Heart left ventricle (tissue), 13 donors: ENCODE data around the gene ELFN1.

Experiments used
- POLR2A ChIP-seq, 2 donors: fragments of 450-650 bp; IDR thresholded peaks; one replicate each; pipeline ENCODE4 v1.6.1; 2017; ENCODE audit warnings: antibody characterized with exemption in 2 of 2, mild to moderate bottlenecking in 2 of 2, moderate library complexity in 2 of 2
- TF ChIP-seq, protein P1 (sequence below), 12 donors: fragments of 200-600 bp; sonication (generic) in 4 of 12; IDR thresholded peaks; one replicate each; pipeline versions ENCODE4 v1.5.0 to v1.8.0; 2018 to 2022; ENCODE audit warnings: antibody characterized with exemption in 12 of 12, mild to moderate bottlenecking in 5 of 12
- donor health status: ischemic (EF 13 %, LVEDD 7.1; RV severe dilation, severe dysfunction).
- donor health status: DM: no; HTN: yes; CAD: no.
- donor health status: DM: no; HTN: no; CAD: no.
- donor health status: ischemic (EF 25% LVEDD 6.9; RV normal size, moderate dysfunction).
- donor health status: ischemic (EF 25% LVEDD 5.7; RV mildly dilated, moderate dysfunction).
- donor health status: ischemic (EF 35%, LVEDD 5.7; RV mildly dilated, moderate dysfunction).
- donor health status: nonischemic (EF 11% LVEDD 7.7; RV severe dilation, severe dysfunction).
- donor health status: DM: yes; HTN: yes; CAD: no.
- donor health status: PGD.
- donor health status: ischemic (EF 29% LVEDD 5.4; RV normal size, mild dysfunction).
- donor health status: nonischemic (EF 23%, LVEDD 6.1; RV moderate dilation, normal function).

- TF ChIP-seq, protein P1, sequence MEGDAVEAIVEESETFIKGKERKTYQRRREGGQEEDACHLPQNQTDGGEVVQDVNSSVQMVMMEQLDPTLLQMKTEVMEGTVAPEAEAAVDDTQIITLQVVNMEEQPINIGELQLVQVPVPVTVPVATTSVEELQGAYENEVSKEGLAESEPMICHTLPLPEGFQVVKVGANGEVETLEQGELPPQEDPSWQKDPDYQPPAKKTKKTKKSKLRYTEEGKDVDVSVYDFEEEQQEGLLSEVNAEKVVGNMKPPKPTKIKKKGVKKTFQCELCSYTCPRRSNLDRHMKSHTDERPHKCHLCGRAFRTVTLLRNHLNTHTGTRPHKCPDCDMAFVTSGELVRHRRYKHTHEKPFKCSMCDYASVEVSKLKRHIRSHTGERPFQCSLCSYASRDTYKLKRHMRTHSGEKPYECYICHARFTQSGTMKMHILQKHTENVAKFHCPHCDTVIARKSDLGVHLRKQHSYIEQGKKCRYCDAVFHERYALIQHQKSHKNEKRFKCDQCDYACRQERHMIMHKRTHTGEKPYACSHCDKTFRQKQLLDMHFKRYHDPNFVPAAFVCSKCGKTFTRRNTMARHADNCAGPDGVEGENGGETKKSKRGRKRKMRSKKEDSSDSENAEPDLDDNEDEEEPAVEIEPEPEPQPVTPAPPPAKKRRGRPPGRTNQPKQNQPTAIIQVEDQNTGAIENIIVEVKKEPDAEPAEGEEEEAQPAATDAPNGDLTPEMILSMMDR (IDR thresholded peaks at IDR 0.05), result no peak
- no peak for TF ChIP-seq POLR2A (IDR thresholded peaks at IDR 0.05)
Measured at GRCh38 chr7:1720326-1720725, 50.2 kb downstream of the ELFN1 start.
